ENCODE data around the gene SPG21.

Gene SPG21

GRCh38 chr15:64997066-64997465 lies 7.4 kb upstream of the SPG21 start:
- Histone ChIP-seq H3K9ac (ENCODE audit: low read depth in 1 of 2, low read length in 2 of 2) (no peak overlapping the region), H3K27ac (ENCODE audit: low read depth in 2 of 2, low read length in 2 of 2) (no peak overlapping the region), H3K36me3 (ENCODE audit: control insufficient read depth in 2 of 2, insufficient read depth in 2 of 2, low read length in 2 of 2) (no peaks in the 10 kb centered on the region), H3K27me3 (ENCODE audit: control insufficient read depth in 2 of 2, insufficient read depth in 2 of 2, low read length in 2 of 2) (no peaks in the 10 kb centered on the region), H3K9me3 (ENCODE audit: control insufficient read depth in 2 of 2, low read length in 2 of 2) (no peaks in the 10 kb centered on the region), H3K4me1 (ENCODE audit: control insufficient read depth in 2 of 2, insufficient read depth in 2 of 2, low read length in 2 of 2) (peaks cover 0 to 2% of the 10 kb centered on the region in 2 donors), H3K4me3 (ENCODE audit: low read length in 2 of 2) (no peak overlapping the region)

- no peak overlapping the region for H3K27ac ChIP-seq (ENCODE audit: low read depth in 2 of 2, low read length in 2 of 2)
- H3K27me3 ChIP-seq (ENCODE audit: control insufficient read depth in 2 of 2, insufficient read depth in 2 of 2, low read length in 2 of 2), result no peaks in the 10 kb centered on the region
- H3K36me3 ChIP-seq (ENCODE audit: control insufficient read depth in 2 of 2, insufficient read depth in 2 of 2, low read length in 2 of 2), result no peaks in the 10 kb centered on the region
- no peak overlapping the region for H3K4me3 ChIP-seq (ENCODE audit: low read length in 2 of 2)
- H3K4me1 ChIP-seq (ENCODE audit: control insufficient read depth in 2 of 2, insufficient read depth in 2 of 2, low read length in 2 of 2), result peaks cover 2 to 11% of the 10 kb centered on the region in 2 donors
- H3K9ac ChIP-seq (ENCODE audit: low read depth in 1 of 2, low read length in 2 of 2), result no peak overlapping the region
- no peaks in the 10 kb centered on the region for H3K9me3 ChIP-seq (ENCODE audit: control insufficient read depth in 2 of 2, low read length in 2 of 2)
Measured at GRCh38 chr15:64993290-64993689, 3.6 kb upstream of the SPG21 start.

- H3K4me3 ChIP-seq (ENCODE audit: low read length in 2 of 2), result no peak overlapping the region
- no peaks in the 10 kb centered on the region for H3K27me3 ChIP-seq (ENCODE audit: control insufficient read depth in 2 of 2, insufficient read depth in 2 of 2, low read length in 2 of 2)
- peaks cover 2 to 12% of the 10 kb centered on the region in 2 donors for H3K4me1 ChIP-seq (ENCODE audit: control insufficient read depth in 2 of 2, insufficient read depth in 2 of 2, low read length in 2 of 2)
- peaks cover 0 to 3% of the 10 kb centered on the region in 2 donors for H3K36me3 ChIP-seq (ENCODE audit: control insufficient read depth in 2 of 2, insufficient read depth in 2 of 2, low read length in 2 of 2)
- H3K27ac ChIP-seq (ENCODE audit: low read depth in 2 of 2, low read length in 2 of 2), result no peak overlapping the region
- no peak overlapping the region for H3K9ac ChIP-seq (ENCODE audit: low read depth in 1 of 2, low read length in 2 of 2)
- no peaks in the 10 kb centered on the region for H3K9me3 ChIP-seq (ENCODE audit: control insufficient read depth in 2 of 2, low read length in 2 of 2)
Measured at GRCh38 chr15:64991536-64992135, 1.9 kb upstream of the SPG21 start.

- Histone ChIP-seq H3K36me3 (ENCODE audit: control insufficient read depth in 2 of 2, insufficient read depth in 2 of 2, low read length in 2 of 2) (peaks cover 0 to 3% of the 10 kb centered on the region in 2 donors), H3K9ac (ENCODE audit: low read depth in 1 of 2, low read length in 2 of 2) (peak overlapping the region; percentile 83 to 95), H3K27ac (ENCODE audit: low read depth in 2 of 2, low read length in 2 of 2) (peak overlapping the region; percentile 86 to 90), H3K4me3 (ENCODE audit: low read length in 2 of 2) (peak overlapping the region; percentile 94 to 100), H3K27me3 (ENCODE audit: control insufficient read depth in 2 of 2, insufficient read depth in 2 of 2, low read length in 2 of 2) (no peaks in the 10 kb centered on the region), H3K9me3 (ENCODE audit: control insufficient read depth in 2 of 2, low read length in 2 of 2) (no peaks in the 10 kb centered on the region), H3K4me1 (ENCODE audit: control insufficient read depth in 2 of 2, insufficient read depth in 2 of 2, low read length in 2 of 2) (peaks cover 9 to 16% of the 10 kb centered on the region in 2 donors)
Measured at GRCh38 chr15:64990168-64990470, 405 bp upstream of the SPG21 start.

GRCh38 chr15:64987136-64987535 lies 2.6 kb downstream of the SPG21 start:
- peaks cover 9 to 18% of the 10 kb centered on the region in 2 donors for H3K4me1 ChIP-seq (ENCODE audit: control insufficient read depth in 2 of 2, insufficient read depth in 2 of 2, low read length in 2 of 2)

GRCh38 chr15:64985366-64986033 lies 4.2 kb downstream of the SPG21 start:
- H3K4me1 ChIP-seq (ENCODE audit: control insufficient read depth in 2 of 2, insufficient read depth in 2 of 2, low read length in 2 of 2), result peaks cover 9 to 15% of the 10 kb centered on the region in 2 donors
- no peaks in the 10 kb centered on the region for H3K9me3 ChIP-seq (ENCODE audit: control insufficient read depth in 2 of 2, low read length in 2 of 2)
- H3K9ac ChIP-seq (ENCODE audit: low read depth in 1 of 2, low read length in 2 of 2), result no peak overlapping the region
- no peaks in the 10 kb centered on the region for H3K27me3 ChIP-seq (ENCODE audit: control insufficient read depth in 2 of 2, insufficient read depth in 2 of 2, low read length in 2 of 2)
- no peak overlapping the region for H3K4me3 ChIP-seq (ENCODE audit: low read length in 2 of 2)
- peaks cover 2 to 7% of the 10 kb centered on the region in 2 donors for H3K36me3 ChIP-seq (ENCODE audit: control insufficient read depth in 2 of 2, insufficient read depth in 2 of 2, low read length in 2 of 2)
- peak overlapping the region; percentile 59 to 66 for H3K27ac ChIP-seq (ENCODE audit: low read depth in 2 of 2, low read length in 2 of 2)

More at GRCh38 chr15:64987136-64987535, 2.6 kb downstream of the SPG21 start:
- Histone ChIP-seq H3K36me3 (ENCODE audit: control insufficient read depth in 2 of 2, insufficient read depth in 2 of 2, low read length in 2 of 2) (peaks cover 2 to 5% of the 10 kb centered on the region in 2 donors), H3K9ac (ENCODE audit: low read depth in 1 of 2, low read length in 2 of 2) (no peak overlapping the region), H3K9me3 (ENCODE audit: control insufficient read depth in 2 of 2, low read length in 2 of 2) (no peaks in the 10 kb centered on the region), H3K27me3 (ENCODE audit: control insufficient read depth in 2 of 2, insufficient read depth in 2 of 2, low read length in 2 of 2) (no peaks in the 10 kb centered on the region), H3K4me3 (ENCODE audit: low read length in 2 of 2) (no peak overlapping the region), H3K27ac (ENCODE audit: low read depth in 2 of 2, low read length in 2 of 2) (no peak overlapping the region)

- H3K4me3 ChIP-seq (ENCODE audit: low read length in 2 of 2), result no peak overlapping the region
- H3K27ac ChIP-seq (ENCODE audit: low read depth in 2 of 2, low read length in 2 of 2), result no peak overlapping the region
- H3K9ac ChIP-seq (ENCODE audit: low read depth in 1 of 2, low read length in 2 of 2), result no peak overlapping the region
- H3K4me1 ChIP-seq (ENCODE audit: control insufficient read depth in 2 of 2, insufficient read depth in 2 of 2, low read length in 2 of 2), result peaks cover 7 to 9% of the 10 kb centered on the region in 2 donors
- peaks cover 14 to 19% of the 10 kb centered on the region in 2 donors for H3K36me3 ChIP-seq (ENCODE audit: control insufficient read depth in 2 of 2, insufficient read depth in 2 of 2, low read length in 2 of 2)
- no peaks in the 10 kb centered on the region for H3K9me3 ChIP-seq (ENCODE audit: control insufficient read depth in 2 of 2, low read length in 2 of 2)
- H3K27me3 ChIP-seq (ENCODE audit: control insufficient read depth in 2 of 2, insufficient read depth in 2 of 2, low read length in 2 of 2), result no peaks in the 10 kb centered on the region
Measured at GRCh38 chr15:64982472-64982871, 7.2 kb downstream of the SPG21 start.

GRCh38 chr15:64981812-64982431 lies 7.8 kb downstream of the SPG21 start:
- H3K4me1 ChIP-seq (ENCODE audit: control insufficient read depth in 2 of 2, insufficient read depth in 2 of 2, low read length in 2 of 2), result peaks cover 7 to 9% of the 10 kb centered on the region in 2 donors
- H3K36me3 ChIP-seq (ENCODE audit: control insufficient read depth in 2 of 2, insufficient read depth in 2 of 2, low read length in 2 of 2), result peaks cover 14 to 19% of the 10 kb centered on the region in 2 donors
- no peak overlapping the region for H3K27ac ChIP-seq (ENCODE audit: low read depth in 2 of 2, low read length in 2 of 2)
- no peaks in the 10 kb centered on the region for H3K27me3 ChIP-seq (ENCODE audit: control insufficient read depth in 2 of 2, insufficient read depth in 2 of 2, low read length in 2 of 2)
- H3K9ac ChIP-seq (ENCODE audit: low read depth in 1 of 2, low read length in 2 of 2), result no peak overlapping the region
- no peaks in the 10 kb centered on the region for H3K9me3 ChIP-seq (ENCODE audit: control insufficient read depth in 2 of 2, low read length in 2 of 2)
- no peak overlapping the region for H3K4me3 ChIP-seq (ENCODE audit: low read length in 2 of 2)

GRCh38 chr15:64979252-64979710 lies 10.4 kb downstream of the SPG21 start:
- no peak overlapping the region for H3K4me3 ChIP-seq (ENCODE audit: low read length in 2 of 2)
- no peak overlapping the region for H3K27ac ChIP-seq (ENCODE audit: low read depth in 2 of 2, low read length in 2 of 2)
- H3K36me3 ChIP-seq (ENCODE audit: control insufficient read depth in 2 of 2, insufficient read depth in 2 of 2, low read length in 2 of 2), result peaks cover 28 to 35% of the 10 kb centered on the region in 2 donors
- H3K27me3 ChIP-seq (ENCODE audit: control insufficient read depth in 2 of 2, insufficient read depth in 2 of 2, low read length in 2 of 2), result no peaks in the 10 kb centered on the region
- H3K9ac ChIP-seq (ENCODE audit: low read depth in 1 of 2, low read length in 2 of 2), result no peak overlapping the region
- no peaks in the 10 kb centered on the region for H3K4me1 ChIP-seq (ENCODE audit: control insufficient read depth in 2 of 2, insufficient read depth in 2 of 2, low read length in 2 of 2)
- no peaks in the 10 kb centered on the region for H3K9me3 ChIP-seq (ENCODE audit: control insufficient read depth in 2 of 2, low read length in 2 of 2)

- H3K4me3 ChIP-seq (ENCODE audit: low read length in 2 of 2), result no peak overlapping the region
- no peaks in the 10 kb centered on the region for H3K27me3 ChIP-seq (ENCODE audit: control insufficient read depth in 2 of 2, insufficient read depth in 2 of 2, low read length in 2 of 2)
- H3K9me3 ChIP-seq (ENCODE audit: control insufficient read depth in 2 of 2, low read length in 2 of 2), result no peaks in the 10 kb centered on the region
- H3K4me1 ChIP-seq (ENCODE audit: control insufficient read depth in 2 of 2, insufficient read depth in 2 of 2, low read length in 2 of 2), result no peaks in the 10 kb centered on the region
- H3K36me3 ChIP-seq (ENCODE audit: control insufficient read depth in 2 of 2, insufficient read depth in 2 of 2, low read length in 2 of 2), result peaks cover 43 to 48% of the 10 kb centered on the region in 2 donors
- no peak overlapping the region for H3K27ac ChIP-seq (ENCODE audit: low read depth in 2 of 2, low read length in 2 of 2)
- no peak overlapping the region for H3K9ac ChIP-seq (ENCODE audit: low read depth in 1 of 2, low read length in 2 of 2)
Measured at GRCh38 chr15:64975390-64975789, 14.3 kb downstream of the SPG21 start.

Measured in mucosa of rectum (tissue), 2 donors.